ELR (cell line): ENCODE measurements around the gene MYH6.
"Not testable (repeated sequence)": the region's sequence is repeated elsewhere in the genome, so short reads cannot be mapped to it uniquely, and the experiment has no call there.

Experiments used
- DNase-seq: peaks from one replicate; pipeline ENCODE4 v3.0.0-alpha.2; 2015; ENCODE audit warnings: low read depth

The MYH6 gene

GRCh38 chr14:23435543-23436326 lies 27.7 kb upstream of the MYH6 start, which contains the start of gene MYH7:
MYH7 (minus strand) TSS chr14:23435660; CDS start chr14:23433732, 1,928 bp downstream.
- no peak for DNase-seq

- DNase-seq, result no peak
Observed at GRCh38 chr14:23434488-23435222, 26.6 kb upstream of the MYH6 start.

GRCh38 chr14:23433457-23433856 lies 25.4 kb upstream of the MYH6 start:
- no peak for DNase-seq

GRCh38 chr14:23432946-23433345 lies 24.9 kb upstream of the MYH6 start:
- no peak for DNase-seq

- DNase-seq, result no peak
Observed at GRCh38 chr14:23432102-23432925, 24.2 kb upstream of the MYH6 start.

GRCh38 chr14:23431486-23431885 lies 23.4 kb upstream of the MYH6 start:
- no peak for DNase-seq

- peak; percentile 25 for DNase-seq
Observed at GRCh38 chr14:23430723-23431085, 22.6 kb upstream of the MYH6 start.

GRCh38 chr14:23430016-23430722 lies 22.1 kb upstream of the MYH6 start:
- no peak for DNase-seq

GRCh38 chr14:23428686-23429495 lies 20.8 kb upstream of the MYH6 start:
- no peak for DNase-seq

GRCh38 chr14:23425798-23426197 lies 17.7 kb upstream of the MYH6 start:
- DNase-seq, result not testable (repeated sequence)

- no peak for DNase-seq
Observed at GRCh38 chr14:23425169-23425568, 17.1 kb upstream of the MYH6 start.

- DNase-seq, result no peak
Observed at GRCh38 chr14:23423657-23424056, 15.6 kb upstream of the MYH6 start.

- DNase-seq, result no peak
Observed at GRCh38 chr14:23421594-23421993, 13.5 kb upstream of the MYH6 start.

- DNase-seq, result not testable (repeated sequence)
Observed at GRCh38 chr14:23419646-23420045, 11.6 kb upstream of the MYH6 start.

GRCh38 chr14:23418021-23418420 lies 9.9 kb upstream of the MYH6 start:
- no peak for DNase-seq

GRCh38 chr14:23417269-23417668 lies 9.2 kb upstream of the MYH6 start:
- DNase-seq, result not testable (repeated sequence)

GRCh38 chr14:23416801-23417200 lies 8.7 kb upstream of the MYH6 start:
- no peak for DNase-seq

- no peak for DNase-seq
Observed at GRCh38 chr14:23415821-23416778, 8.0 kb upstream of the MYH6 start.

- no peak for DNase-seq
Observed at GRCh38 chr14:23414906-23415820, 7.1 kb upstream of the MYH6 start.
